ENCODE data around the gene FOXN3.

DNA sequence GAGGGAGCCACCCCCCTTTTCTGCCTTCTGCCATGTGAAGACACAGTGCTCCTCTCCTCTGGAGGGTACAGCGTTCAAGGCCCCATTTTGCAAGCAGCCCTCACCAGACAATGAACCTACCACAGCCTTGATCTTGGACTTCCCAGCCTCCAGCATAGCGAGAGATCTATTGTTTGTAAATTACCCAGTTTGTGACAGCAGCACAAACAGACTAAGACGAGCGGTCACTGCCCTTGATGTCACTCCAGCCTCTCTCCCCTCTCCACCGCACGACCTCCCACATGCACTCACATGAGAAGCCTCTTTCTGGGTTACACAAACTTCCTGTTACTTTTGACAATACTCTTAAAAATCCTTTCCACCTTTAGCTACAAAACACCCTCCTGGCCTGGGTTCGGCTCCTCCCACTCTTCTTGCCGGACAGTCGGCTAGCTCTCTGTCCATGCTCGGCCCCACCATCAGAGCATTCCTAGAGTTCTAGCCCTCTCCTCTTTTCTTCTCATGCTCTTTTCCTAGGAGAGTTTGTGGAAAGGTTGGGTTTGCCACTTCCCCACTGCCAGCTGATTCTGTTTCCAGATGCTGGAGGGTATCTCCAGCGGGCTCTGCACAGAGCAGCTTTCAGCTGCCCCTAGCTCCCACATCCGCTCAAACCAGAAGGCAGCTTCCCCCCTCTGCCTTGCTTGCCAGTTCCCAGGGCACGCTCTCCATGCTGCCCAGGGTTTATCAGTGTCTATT is 124.3 kb downstream of the FOXN3 start:
- no peak for TF ChIP-seq CTCF (IDR thresholded peaks at IDR 0.05)
- no peak for TF ChIP-seq ZFX (IDR thresholded peaks at IDR 0.05; ENCODE audit: borderline replicate concordance)

Data from 22Rv1 (cell line).